Endothelial cell of umbilical vein (primary cell): ENCODE results near the gene TUBA3D. TPM values are rescaled to one million over a fixed set of nuclear protein-coding genes. Genes with fewer than 3 reads are reported as not detected.
"Not testable (repeated sequence)": the region's sequence is repeated elsewhere in the genome, so short reads cannot be mapped to it uniquely, and the experiment has no call there.

Experiments
- BruUV-seq: library from RNA; stranded (reverse); fragments of 400-500 nt; replicated peaks from 2 replicates; lab custom pipeline; 2021; lab: Mats Ljungman, UMichigan
- CTCF ChIA-PET: fragments of 300-600, 350-600 bp; sonication (Branson Sonifier 250); formaldehyde crosslinking; loops from one replicate; lab custom pipeline; 2021; ENCODE audit warnings: antibody characterized with exemption, inconsistent platforms; lab: Charles Lee
- POLR2A ChIA-PET: fragments of 300-600, 350-600 bp; sonication (Branson Sonifier 250); formaldehyde crosslinking; loops from one replicate; lab custom pipeline; 2021; ENCODE audit warnings: antibody characterized with exemption, inconsistent platforms; lab: Charles Lee
- DNase-seq: peaks from one replicate; pipeline ENCODE4 v3.0.0-alpha.2; 2011; ENCODE audit warnings: low read depth, low spot score
- FAIRE-seq: peaks from 2 replicates; lab custom pipeline; 2011; peaks lifted over from hg19 to GRCh38; lab: Jason Lieb, UNC
- H2AFZ ChIP-seq: 2 replicates; pipeline ENCODE4 v1.6.0; 2012; ENCODE audit warnings: low read depth, low read length, control low read depth, inconsistent platforms
- H3K27ac ChIP-seq: 2 replicates; pipeline ENCODE4 v1.5.1; 2011; ENCODE audit warnings: low read depth, mild to moderate bottlenecking, control low read depth, low read length, moderate library complexity; ENCODE audit not compliant: insufficient read depth
- H3K27me3 ChIP-seq, 2 experiments: 2 replicates each; pipeline versions ENCODE4 v1.6.0 to v1.6.1; 2011; ENCODE audit warnings: low read length in 2 of 2, mixed read lengths in 1 of 2; ENCODE audit not compliant: control insufficient read depth in 2 of 2, insufficient read depth in 2 of 2
- H3K36me3 ChIP-seq, 2 experiments: 2 replicates in 1 of 2; 3 replicates in 1 of 2; pipeline ENCODE4 v1.5.1; 2011; ENCODE audit warnings: low read length in 2 of 2, mild to moderate bottlenecking in 1 of 2, moderate library complexity in 1 of 2; ENCODE audit not compliant: control insufficient read depth in 2 of 2, insufficient read depth in 2 of 2; ENCODE audit errors: extremely low read depth in 1 of 2
- H3K4me1 ChIP-seq: 3 replicates; pipeline ENCODE4 v1.5.1; 2011; ENCODE audit warnings: mild to moderate bottlenecking, low read length; ENCODE audit not compliant: control insufficient read depth, insufficient read depth; ENCODE audit errors: extremely low read depth
- H3K4me2 ChIP-seq: 2 replicates; pipeline ENCODE4 v1.6.1; 2011; ENCODE audit warnings: low read length, control low read depth, mixed read lengths; ENCODE audit not compliant: insufficient read depth
- H3K4me3 ChIP-seq, 3 experiments: fragments of 200-600 bp in 1 of 3; sonication (generic), shearing (Covaris generic) in 1 of 3; replicated peaks in 1 of 3; 2 replicates each; pipeline ENCODE4 v1.5.1; 2011 to 2016; ENCODE audit warnings: control low read depth in 3 of 3, low read length in 3 of 3, mild to moderate bottlenecking in 2 of 3, inconsistent platforms in 1 of 3, low read depth in 1 of 3, moderate library complexity in 1 of 3; ENCODE audit not compliant: insufficient read depth in 1 of 3
- H3K79me2 ChIP-seq: 2 replicates; pipeline ENCODE4 v1.6.0; 2012; ENCODE audit warnings: low read length, inconsistent platforms; ENCODE audit not compliant: control insufficient read depth, insufficient read depth
- H3K9ac ChIP-seq: replicated peaks from 2 replicates; pipeline ENCODE3; 2011; ENCODE audit warnings: low read length, control low read depth; ENCODE audit not compliant: insufficient read depth; ENCODE audit errors: extremely low read depth
- H3K9me1 ChIP-seq: replicated peaks from 3 replicates; pipeline ENCODE4 v1.6.0; 2011; ENCODE audit warnings: mild to moderate bottlenecking, low read length; ENCODE audit not compliant: control insufficient read depth, insufficient read depth; ENCODE audit errors: extremely low read depth
- H3K9me3 ChIP-seq: replicated peaks from 2 replicates; pipeline ENCODE4 v1.5.1; 2012; ENCODE audit warnings: low read length, inconsistent platforms; ENCODE audit not compliant: control insufficient read depth, insufficient read depth
- H4K20me1 ChIP-seq: replicated peaks from 2 replicates; pipeline ENCODE3; 2011; ENCODE audit warnings: mild to moderate bottlenecking, low read length; ENCODE audit not compliant: control insufficient read depth, insufficient read depth; ENCODE audit errors: extremely low read depth
- CTCF ChIP-seq, 2 donors: IDR thresholded peaks; 1 replicate in 1 of 2; 2 replicates in 1 of 2; pipeline ENCODE4 v1.5.1; 2011; ENCODE audit warnings: low read length in 2 of 2, mild to moderate bottlenecking in 2 of 2, moderate library complexity in 2 of 2, control low read depth in 1 of 2, inconsistent platforms in 1 of 2, low read depth in 1 of 2; ENCODE audit not compliant: insufficient read depth in 1 of 2; ENCODE audit errors: extremely low read depth in 1 of 2
- MYC ChIP-seq: IDR thresholded peaks from one replicate; pipeline ENCODE4 v1.6.1; 2011; ENCODE audit warnings: mild to moderate bottlenecking, low read depth, low read length
- dilution Hi-C: fragments of 300-500 bp; cut with MboI; formaldehyde crosslinking; loops from one replicate; pipeline ENCODE4 v1.15.0; 2019; ENCODE audit warnings: low sequenced_read_pairs; ENCODE audit not compliant: extremely low pct_ligation_motif_present
- intact Hi-C: fragments of 100-400 bp; cut with micrococcal nuclease; formaldehyde crosslinking; loops from one replicate; pipeline ENCODE4 v1.10.0; 2022
- polyA plus RNA-seq, 4 experiments: library from polyadenylated mRNA; depleted of rRNA in 3 of 4; stranded (reverse) in 3 of 4; unstranded in 1 of 4; fragments of >200 nt; gene quantifications; 2 replicates each; pipeline versions ENCODE4 v1.2.1 to v1.2.3, GENCODE V29; 2011 to 2012; ENCODE audit warnings: missing spikeins in 1 of 4
- total RNA-seq: library from RNA; stranded (reverse); gene quantifications from 2 replicates; pipeline ENCODE4 v1.2.3, GENCODE V29; 2021

Gene TUBA3D
- total and polyA plus RNA-seq, 2 donors (not counting 3 experiments of a cell fraction or from before 2014, with no cell fraction given), result not detected

- Histone ChIP-seq H3K27ac (no peak overlapping the region), H4K20me1 (no peaks in the 10 kb centered on the region), H3K79me2 (no peaks in the 10 kb centered on the region), H3K4me1 (no peaks in the 10 kb centered on the region), H3K36me3 (peaks cover 0 to 26% of the 10 kb centered on the region in 2 experiments), H3K4me2 (no peak overlapping the region), H3K9me1 (no peaks in the 10 kb centered on the region), H3K4me3 (no peak overlapping the region), H3K27me3 (no peaks in the 10 kb centered on the region), H2AFZ (no peak overlapping the region), H3K9ac (no peak overlapping the region), H3K9me3 (no peaks in the 10 kb centered on the region)
- CTCF ChIA-PET, result no interaction called here
- POLR2A ChIA-PET, result no interaction called here
- no peak for TF ChIP-seq MYC
- TF ChIP-seq CTCF (IDR thresholded peaks at IDR 0.05; ENCODE audit: extremely low read depth in 1 of 2, insufficient read depth in 1 of 2, low read depth in 1 of 2, low read length in 2 of 2), result no peak
- dilution Hi-C loops, result no loop called here
- BruUV-seq, result no TSS peak
- intact Hi-C loops, result no loop called here
- FAIRE-seq (no peak), DNase-seq (no peak)
Observed at GRCh38 chr2:131509615-131510014, 33.7 kb downstream of the TUBA3D start.

GRCh38 chr2:131511291-131511968 is 35.5 kb downstream of the TUBA3D start:
- CTCF ChIA-PET, FAIRE-seq, H3K9me3 ChIP-seq, H3K9ac ChIP-seq, H3K9me1 ChIP-seq, H3K4me3 ChIP-seq, BruUV-seq, POLR2A ChIA-PET, intact Hi-C loops, H3K4me2 ChIP-seq, H3K27me3 ChIP-seq, H3K27ac ChIP-seq, dilution Hi-C loops, DNase-seq, H4K20me1 ChIP-seq, H2AFZ ChIP-seq, H3K79me2 ChIP-seq, H3K4me1 ChIP-seq: not testable (repeated sequence)
- H3K36me3 ChIP-seq, result peaks cover 0 to 26% of the 10 kb centered on the region in 2 experiments

GRCh38 chr2:131511969-131512870 is 36.3 kb downstream of the TUBA3D start:
- H3K4me2 ChIP-seq, CTCF ChIA-PET, H3K4me1 ChIP-seq, POLR2A ChIA-PET, dilution Hi-C loops, FAIRE-seq, intact Hi-C loops, BruUV-seq, H3K9ac ChIP-seq, H3K4me3 ChIP-seq, H2AFZ ChIP-seq, H3K27me3 ChIP-seq, DNase-seq, H3K9me3 ChIP-seq, H3K27ac ChIP-seq, H3K79me2 ChIP-seq, H3K9me1 ChIP-seq, H4K20me1 ChIP-seq: not testable (repeated sequence)
- H3K36me3 ChIP-seq, result peaks cover 0 to 23% of the 10 kb centered on the region in 2 experiments
